ENCODE results near the gene NNT.
"Not testable (repeated sequence)": the region's sequence is repeated elsewhere in the genome, so short reads cannot be mapped to it uniquely, and the experiment has no call there.

Gene NNT

GRCh38 chr5:43728581-43728980, 125.6 kb downstream of the NNT start:
- no peak for DNase-seq

- DNase-seq, result peak; percentile 11
Measured at GRCh38 chr5:43729846-43730478, 127.0 kb downstream of the NNT start.

- DNase-seq, result no peak
Measured at GRCh38 chr5:43730832-43731342, 127.9 kb downstream of the NNT start.

DNA sequence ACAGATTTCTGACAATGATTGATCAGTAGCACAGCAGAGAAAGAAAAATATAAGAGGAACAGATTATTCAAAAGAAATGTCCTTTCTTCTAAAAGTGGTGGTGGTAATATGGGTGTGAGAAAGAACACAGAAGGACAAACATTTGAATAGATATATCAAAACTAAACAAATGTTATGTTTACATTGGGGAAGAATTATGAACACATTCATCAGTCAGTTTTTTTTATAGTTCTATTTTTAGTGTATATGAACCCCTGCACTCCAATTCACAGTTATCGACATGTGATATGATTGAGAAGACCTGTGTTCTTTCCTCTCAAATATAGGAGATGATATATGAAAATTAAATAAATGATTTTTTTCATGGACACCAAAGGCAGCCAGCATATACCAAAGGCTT, 128.6 kb downstream of the NNT start:
- DNase-seq, result no peak

GRCh38 chr5:43745923-43746548, 143.1 kb downstream of the NNT start:
- DNase-seq, result not testable (repeated sequence)

- DNase-seq, result no peak
Measured at GRCh38 chr5:43750809-43751208, 147.8 kb downstream of the NNT start.

DNA sequence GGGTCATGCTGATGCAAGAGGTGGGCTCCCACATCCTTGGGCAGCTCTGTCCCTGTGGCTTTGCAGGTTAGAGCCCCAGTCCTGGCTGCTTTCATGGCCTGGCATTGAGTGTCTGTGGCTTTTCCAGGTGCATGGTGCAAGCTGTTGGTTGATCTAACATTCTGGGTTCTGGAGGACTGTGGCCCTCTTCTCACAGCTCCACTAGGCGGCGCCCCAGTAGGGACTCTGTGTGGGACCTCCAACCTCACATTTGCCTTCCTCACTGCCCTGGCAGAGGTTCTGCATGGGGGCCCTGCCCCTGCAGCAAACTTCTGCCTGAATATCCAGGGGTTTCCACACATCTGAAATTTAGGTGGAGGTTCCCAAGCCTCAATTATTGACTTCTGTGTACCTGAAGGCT, 150.1 kb downstream of the NNT start:
- DNase-seq, result no peak
